Activated T-helper 9 cell treated with anti-CD3 and anti-CD28 coated beads, Interleukin-2, amount 50 U/mL, for 16 hours (primary cell): ENCODE data around the gene ZFAND3.
A peak's percentile ranks its signal among the peaks of the same experiment; 100 is the strongest.

ENCODE experiments used
- DNase-seq: peaks from one replicate; pipeline ENCODE4 v3.0.0-alpha.2; 2020; ENCODE audit warnings: low read depth

The ZFAND3 gene

DNA sequence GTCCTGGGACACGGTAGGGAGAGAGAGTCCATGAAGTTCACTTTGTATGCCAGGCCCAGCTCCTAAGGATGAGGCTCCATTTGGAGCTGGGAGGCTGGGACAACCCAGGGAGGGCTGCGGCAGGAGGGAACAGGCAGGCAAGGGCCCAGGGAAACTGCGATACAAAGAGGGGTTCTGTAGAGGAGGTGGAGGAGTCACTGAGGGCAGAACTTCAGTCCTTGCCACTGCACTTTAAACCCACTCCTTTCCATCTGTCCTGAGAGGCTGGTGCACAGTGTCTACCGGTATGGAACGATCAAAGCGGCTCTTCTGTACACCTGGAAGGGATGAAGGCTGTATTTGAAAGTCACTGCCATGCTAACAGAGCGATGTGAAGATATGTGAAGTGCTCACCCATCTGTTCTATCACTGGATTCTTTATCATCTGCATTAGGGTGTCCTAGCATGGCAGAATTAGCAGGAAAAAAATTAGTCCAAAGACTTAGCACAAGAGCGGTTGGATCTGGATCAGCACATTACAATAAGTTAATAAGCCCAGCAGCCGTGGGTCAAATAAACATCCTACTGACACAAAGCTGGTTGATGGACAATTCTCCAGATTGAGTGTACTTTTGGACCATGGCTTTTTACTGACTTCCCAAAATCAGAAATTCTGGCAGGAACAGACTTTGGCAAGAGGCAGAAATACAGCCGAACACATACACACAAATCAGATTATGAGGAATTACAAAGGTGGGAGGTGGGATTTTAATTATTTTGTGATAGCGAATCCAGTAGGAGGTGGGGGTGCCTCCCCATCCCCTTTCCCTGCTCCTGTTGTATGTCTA, 20.9 kb upstream of the ZFAND3 start:
- DNase-seq: no peak

DNA sequence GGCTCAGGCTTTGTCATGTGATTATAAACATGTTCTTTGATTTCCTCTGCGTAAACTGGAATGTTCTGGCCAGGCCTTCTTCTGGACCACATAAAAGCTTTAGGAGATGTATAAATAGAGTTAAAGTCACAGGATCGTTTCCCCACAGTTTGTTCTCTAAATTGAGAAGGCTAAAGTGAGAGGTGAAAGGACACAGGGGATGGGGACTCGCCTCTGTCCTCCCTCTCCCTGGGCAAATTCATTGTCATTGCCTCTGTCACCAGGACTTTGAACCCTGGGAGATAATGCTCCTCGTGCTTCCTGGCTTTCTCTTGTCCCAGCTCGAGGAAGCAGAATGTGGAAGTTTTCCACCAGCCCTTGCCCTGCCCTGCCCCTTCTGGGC, 20.3 kb upstream of the ZFAND3 start:
- no peak for DNase-seq

DNA sequence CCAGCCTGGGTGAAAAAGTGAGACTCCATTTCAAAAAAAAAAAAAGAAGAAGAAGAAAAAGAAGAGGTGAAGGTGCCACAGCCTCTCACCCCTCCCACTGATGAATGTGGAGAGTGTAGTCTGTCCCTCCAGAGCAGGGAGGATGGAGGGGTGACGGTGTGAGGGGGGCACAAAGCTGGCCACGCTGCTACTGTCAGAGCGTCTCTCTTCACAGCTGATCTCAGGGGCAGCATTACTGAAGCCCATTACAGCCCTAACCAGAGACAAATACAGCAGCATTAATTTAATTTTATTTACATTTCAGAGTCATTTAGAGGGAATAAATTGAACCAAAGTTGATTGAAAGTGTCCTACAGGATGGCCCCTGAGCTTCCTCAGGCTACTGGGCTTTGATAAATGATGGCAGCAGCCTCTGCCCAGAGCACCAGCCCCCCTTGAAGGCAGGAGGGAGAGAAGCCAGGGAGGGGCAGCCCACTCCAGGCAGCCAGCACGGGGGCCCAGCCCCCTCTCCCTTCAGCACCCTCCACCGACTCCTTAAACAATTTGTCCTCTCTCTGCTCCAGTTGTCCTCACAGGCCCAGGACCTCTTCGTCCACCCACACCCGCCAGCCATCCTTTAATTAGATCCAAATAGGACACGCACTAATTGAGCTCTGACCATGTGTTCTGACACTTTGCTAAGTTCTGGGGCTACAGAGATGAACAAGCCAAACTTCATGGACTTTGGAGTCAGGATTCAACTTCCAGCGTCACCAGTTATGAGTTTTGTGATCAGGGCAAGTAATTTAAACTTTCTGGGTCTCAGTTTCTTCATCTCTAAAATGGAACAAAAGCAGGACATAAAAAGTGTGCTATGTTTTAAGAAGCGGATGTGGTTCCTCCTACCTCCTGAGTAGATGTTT, 18.6 kb upstream of the ZFAND3 start:
- no peak for DNase-seq

DNA sequence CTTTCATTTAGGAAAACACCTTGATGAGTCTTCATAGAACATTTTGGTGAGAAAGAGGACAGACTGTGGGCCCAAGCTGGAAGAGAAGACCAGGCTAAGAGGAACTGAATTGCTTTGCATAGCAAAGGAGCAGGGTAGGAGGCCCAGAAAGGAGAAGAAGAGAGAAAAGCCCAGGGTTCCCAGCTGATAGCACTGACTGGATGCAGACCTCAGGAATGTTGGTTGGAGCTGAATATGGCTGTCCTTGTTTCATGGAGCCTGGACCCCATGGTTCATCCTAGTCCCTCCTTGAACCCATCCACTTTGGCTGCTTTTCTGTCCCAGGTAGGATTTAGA, 18.0 kb upstream of the ZFAND3 start:
- no peak for DNase-seq

DNA sequence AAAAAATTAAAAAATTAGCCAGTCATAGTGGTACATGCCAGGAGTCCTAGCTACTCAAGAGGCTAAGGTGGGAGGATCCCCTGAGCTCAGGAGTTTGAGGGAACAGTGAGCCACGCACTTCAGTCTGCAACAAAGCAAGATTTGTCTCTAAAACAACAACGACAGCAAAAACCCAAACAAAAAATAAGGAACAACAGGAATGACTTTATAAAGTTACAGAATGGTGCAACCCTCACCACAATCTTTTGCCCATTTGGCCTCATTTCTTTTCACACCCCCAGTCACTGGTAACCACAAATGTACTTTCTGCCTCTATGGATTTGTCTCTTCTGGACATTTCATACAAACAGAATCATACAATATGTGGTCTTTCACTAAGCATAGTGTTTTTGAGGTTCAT, 16.7 kb upstream of the ZFAND3 start:
- no peak for DNase-seq

DNA sequence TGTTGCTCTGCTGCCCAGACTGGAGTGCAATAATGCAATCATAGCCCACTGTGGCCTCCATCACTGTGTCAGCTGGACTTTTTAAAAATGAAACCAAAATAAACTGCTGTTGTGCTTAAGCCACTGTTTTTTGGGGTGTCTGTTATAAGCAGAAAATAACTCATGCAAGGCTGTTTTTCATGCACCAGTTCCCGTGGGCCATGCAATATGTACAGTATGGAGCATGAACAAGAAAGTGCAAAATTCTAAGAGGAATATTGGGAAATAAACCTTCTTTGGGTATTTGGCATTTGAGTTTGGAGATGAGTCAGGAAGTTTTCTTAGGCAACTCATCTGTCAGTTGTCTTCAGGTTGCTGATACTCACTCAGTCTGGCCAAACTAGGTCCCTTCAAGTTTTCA, 14.9 kb upstream of the ZFAND3 start:
- DNase-seq: no peak

DNA sequence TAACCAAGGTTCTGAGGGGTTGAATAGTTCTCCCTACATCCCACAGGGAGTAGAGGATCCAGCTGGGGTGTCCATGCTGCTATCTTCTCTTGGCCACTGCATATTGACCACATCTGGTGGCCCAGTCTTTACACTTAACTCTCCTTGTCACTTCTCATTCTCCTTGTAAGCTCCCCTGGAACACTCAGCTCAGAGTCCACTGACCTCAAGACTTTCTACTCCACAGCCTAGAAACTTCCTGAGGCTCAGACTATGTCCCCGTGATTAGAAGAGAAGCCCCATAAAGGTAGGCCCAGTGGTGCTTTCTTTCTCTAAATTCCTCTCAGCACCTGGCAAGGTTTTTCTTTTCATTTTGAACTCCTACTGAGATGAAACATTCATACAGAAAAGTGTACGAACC, 13.3 kb upstream of the ZFAND3 start:
- no peak for DNase-seq

DNA sequence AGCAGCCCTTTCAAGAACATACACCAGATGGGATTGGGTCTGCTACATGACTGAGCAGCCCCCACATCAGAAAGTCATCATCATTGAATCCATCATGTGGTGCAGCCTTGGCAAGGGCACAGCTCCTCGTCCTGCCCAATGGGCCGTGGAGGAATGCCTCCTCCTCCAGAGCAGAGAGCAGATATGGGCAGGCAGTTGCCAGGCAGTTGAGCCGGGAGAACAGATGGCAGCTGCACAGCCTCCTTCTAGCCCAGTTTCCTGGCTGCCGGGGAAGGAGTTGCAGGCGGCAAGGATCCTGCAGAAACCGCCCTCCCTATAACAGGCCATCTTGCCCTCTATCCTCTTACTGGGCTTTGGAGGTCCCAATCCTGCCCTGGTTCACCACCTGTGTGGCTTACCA, 11.9 kb upstream of the ZFAND3 start:
- DNase-seq: no peak

DNA sequence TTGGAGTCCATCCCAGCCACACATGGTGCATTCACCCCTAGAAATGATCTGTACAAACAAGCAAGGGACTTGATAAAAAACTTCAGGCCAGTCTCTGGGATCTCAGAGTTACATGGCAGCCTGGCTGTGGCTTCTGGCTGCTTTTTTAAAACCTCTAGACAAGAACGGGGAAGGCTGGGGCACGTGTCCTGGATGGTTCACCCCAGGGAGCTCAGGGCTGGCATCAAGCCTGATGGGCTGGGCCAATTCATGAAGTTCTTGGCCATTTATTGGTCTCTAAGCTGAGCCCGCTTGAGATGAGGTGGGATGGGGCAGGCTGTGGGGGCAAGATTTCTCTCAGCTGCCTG, 10.4 kb upstream of the ZFAND3 start:
- no peak for DNase-seq

DNA sequence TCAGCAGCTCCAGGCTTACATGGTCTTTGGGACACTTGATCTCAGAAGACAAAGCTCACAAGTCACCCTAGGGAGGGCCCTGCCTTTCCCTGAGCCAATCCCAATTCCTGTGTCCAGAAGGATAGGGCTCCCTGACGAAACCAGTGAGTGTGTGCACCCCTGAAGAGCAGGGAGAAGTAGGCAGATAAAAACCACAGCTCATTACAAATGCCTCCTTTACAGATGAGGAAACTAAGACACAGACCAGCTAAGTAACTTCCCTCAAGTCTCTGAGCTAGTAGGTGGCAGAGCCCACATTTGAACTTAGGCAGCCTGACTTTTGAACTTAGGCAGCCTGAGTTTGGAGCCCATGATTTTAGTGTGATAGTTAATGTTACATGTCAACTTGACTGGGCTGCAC, 6.7 kb upstream of the ZFAND3 start:
- no peak for DNase-seq

DNA sequence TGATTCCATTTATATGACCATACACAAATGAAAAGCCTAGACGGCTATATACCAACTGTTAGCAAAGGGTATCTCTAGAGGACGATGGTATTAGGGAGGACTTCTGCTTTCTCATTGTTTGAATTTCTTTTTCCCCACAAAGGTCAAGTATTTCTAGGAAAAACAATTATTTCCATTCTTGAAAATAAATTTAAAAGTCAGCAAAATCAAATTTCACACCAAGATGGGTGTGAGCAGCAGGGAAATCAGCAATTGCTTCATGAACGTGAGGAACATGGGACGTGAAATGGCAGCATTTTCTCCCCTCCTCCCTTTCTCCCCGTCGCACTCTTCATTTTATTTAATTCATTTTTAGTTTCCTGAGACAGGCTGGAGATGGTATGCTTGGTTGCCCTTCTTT, 5.2 kb upstream of the ZFAND3 start:
- no peak for DNase-seq

DNA sequence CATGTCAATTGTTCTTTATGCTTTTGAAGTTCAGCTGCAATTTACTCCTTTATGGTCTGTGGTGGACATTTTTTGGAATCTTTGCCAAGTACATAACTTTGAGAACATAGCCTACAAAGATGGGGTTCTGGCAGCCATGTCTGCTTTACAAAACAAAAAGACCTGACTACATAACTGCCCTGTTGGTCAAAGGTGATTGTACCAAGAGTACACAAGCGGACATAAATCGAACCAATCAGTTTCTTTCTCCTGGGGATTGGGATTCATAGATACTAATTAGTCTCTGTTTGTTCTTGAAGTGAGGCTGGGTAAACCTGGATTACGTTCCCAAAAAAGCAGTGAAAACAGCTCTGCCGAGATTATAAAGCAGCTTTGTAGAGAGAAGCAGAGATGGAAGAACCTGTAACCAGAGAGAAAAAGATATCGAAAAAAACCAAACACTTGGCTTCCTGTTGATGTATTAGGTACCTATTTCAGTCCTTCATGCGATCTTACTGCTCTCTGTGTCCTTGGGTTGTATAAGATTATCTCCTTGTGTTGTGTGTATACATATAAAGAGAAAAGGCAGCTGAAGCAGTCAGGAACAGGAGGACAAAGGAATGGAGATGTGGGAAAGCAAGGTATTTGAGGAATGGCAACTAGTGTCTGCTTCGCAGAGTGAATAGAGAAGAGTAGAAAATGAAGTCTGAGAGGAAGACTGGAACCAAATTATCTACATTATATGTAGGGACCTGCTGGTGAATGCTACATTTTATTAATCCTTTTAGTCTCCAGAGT, 2.7 kb upstream of the ZFAND3 start:
- DNase-seq: no peak

DNA sequence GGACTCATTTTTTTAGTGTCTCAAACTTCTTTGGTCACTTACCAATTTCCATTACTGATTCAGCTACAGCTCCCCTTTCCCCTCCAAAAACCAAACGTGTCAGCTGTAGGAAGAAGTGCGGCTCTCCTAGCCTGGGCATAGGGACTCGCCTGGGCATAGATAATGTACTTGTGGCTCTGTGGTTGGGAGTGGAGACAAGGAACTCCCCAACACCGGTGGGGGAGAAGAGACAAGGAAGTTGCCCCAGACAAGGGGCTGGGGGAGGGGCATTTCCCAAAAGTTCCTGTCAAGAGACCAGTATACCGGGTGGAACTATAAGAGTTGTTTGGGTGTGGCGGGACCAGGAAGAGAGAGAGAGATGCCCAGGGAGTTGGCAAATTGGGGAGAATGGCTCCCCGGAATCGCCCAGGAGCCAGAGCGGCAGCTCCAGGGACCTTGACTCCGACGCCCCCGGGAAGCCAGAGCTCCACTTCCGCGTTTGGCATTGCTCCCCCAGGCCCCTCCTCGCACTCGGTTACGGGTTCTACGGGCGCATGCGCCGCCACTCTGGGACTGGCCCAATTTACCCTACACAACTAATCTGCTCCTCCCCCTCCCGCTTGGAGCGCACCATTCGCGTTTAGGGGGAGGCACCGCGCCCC, 871 bp upstream of the ZFAND3 start:
- peak; percentile 92 for DNase-seq

DNA sequence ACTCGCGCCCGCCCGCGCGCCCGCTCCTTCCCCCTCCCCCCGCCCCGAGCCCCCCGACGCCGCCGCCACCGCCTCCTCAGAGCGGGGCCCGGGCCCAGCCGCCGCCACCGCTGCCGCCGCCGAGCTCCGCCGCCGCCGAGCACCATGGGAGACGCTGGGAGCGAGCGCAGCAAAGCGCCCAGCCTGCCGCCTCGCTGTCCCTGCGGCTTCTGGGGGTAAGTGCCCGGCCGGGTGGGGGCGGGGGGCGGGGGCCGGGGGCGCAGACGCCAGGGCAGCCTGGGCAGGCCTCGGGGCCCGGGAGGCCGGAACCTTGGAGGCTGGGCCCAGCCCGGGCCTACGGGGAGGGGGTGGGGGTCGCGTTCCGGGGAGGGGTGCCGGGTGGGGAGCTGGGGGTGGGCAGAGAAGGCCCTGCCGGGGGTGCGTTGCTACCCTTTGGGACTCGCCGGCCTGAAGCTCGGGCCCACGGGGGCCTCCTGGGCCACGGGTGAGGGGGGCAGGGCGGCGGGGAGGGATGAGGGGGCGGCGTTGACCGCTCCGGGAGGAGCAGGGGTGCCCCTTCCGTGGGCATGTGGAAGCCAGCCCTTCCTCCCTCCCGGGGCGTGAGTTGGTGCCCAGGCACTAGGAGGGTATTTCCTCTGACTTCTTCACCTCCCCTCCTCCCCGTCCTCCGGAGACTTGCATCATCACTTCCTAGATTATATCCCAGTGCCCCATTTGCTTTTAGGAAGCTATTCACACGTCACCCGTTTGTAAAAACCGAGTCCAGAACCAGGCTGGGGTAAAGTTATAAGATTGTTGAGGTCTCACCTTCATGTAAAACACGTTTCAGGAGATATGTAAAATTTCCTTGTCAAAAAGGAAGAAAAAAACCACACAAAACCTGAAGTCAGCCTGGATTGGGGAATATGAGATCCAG, 533 bp downstream of the ZFAND3 start:
- DNase-seq: peak; percentile 33

DNA sequence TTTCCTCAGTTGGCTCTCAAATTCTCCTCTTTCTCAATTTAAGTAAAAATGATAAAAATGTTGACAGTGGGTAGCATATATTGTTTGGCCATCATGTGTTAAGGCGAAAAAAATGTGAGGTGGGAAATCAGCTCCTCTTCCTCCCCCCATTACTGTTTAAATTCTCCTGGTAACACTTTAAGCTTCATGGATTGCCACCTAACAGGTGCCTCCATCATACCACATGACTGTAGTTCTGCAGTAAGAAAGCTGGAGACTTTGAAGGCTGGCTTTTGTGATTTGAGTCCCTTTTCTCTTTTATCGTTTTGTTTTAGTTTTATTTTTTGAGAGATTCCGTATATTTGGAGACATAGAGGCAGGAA, 1.2 kb downstream of the ZFAND3 start:
- no peak for DNase-seq

DNA sequence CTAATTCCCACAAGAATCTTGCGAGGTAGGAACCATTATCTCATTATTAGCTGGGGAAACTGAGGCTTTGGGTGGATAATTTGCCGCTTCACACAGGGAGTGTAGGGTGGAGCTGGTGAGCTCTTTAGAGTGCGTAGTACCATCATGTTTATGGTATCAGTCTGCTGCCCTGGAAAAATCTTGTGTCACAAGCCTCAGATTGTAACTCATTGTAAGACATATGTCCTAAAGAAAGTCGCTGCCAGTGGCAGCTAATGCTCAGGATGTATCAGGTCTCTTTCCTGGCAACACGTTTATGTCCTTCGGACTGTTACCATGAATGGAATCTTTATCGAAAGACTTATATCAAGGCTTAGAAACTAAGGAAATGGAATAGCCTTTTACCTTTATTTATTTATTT, 1.9 kb downstream of the ZFAND3 start:
- no peak for DNase-seq

DNA sequence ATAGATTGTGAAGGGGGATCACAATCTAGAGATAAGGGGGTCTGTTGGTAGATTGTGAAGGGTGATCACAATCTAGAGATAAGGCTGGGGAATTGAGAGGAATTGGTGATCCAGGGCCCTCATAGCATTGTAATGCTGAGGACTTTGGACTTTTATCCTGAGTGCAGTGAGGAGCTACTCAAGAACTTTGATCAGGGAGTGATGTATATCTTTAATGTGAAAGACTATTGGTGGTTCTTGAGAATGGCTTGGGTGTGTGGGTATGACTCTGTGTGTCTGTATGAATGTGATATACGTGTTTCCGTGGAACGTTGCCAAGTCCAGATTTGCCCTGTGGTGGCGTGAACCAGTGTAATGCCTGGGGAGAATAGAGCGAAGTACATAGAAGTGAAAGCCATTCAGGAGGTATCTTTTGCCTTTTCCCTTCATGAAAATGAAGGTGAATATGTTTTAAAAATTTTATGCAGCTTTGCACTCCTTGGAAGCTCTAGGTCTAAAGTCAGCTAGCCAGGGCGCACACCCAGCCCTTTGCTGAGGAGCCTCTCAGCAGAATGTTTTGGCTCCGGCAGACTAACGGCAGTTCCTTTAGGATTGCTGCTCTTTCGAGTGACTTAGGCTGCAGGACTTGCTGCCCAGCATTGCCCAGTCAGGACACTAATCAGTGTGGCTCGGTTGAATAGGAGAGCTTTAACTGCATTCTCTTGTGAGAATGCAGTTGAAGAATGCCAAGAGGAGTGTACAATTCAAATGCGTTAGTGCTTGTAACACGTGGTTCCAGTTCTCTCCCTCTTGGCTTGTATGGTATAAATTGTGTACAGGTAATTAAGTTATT, 3.5 kb downstream of the ZFAND3 start:
- no peak for DNase-seq

DNA sequence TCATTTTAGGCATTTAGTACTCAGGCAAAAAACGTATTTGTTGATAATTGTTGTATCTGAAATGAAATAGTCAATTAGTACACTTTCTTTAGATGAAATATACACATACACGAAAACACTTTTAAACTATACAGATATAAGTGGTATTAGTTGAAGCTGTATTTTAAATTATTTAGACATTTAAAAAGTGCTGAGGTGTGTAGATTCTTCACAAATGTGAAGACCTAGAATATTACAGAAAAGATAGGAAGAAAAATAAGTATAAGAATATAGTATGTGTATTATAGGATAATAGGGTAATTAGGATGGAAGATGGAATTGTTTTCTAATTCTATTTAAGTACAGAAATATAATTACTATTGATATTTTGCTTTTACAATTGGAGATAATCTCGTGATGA, 4.6 kb downstream of the ZFAND3 start:
- no peak for DNase-seq

DNA sequence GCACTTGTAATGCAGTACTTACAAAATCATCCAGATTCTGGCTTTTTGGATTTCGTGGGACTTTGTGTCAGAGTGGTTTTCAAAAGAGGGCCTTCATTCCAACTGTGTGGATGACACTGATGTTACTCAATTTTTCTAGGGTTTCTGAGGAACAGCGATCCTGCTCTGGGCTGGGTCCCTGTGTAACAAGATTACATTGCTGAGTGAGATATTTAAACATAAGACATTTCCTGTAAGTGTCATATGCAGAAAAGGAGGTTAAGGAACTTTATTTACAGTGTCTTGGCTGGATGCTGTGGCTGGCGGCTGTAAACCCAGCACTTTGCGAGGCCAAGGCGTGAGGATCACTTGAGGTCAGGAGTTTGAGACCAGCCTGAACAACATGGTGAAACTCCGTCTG, 6.7 kb downstream of the ZFAND3 start:
- DNase-seq: no peak

DNA sequence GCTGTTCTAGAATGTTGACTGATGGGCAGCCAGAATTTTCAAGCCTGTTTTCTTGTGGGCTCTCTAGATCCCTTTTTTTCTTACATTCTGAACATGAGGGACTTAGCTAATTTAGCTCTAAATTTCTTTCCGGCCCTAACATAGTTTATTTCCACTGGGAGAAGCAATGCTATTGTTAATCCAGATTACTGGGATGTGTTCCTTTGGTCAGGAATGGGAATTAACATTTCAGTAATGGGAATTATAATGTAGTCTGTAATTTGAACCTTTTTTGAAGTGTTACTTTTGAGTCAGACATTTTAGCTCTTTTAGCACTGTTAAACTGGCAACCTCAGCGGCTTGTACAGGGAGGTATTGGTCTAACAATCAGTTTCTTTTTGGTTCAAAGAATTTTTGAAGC, 7.5 kb downstream of the ZFAND3 start:
- DNase-seq: no peak
